H1 (cell line): Measurements from ENCODE around the gene EPB41L1. TPM values are rescaled to one million over a fixed set of nuclear protein-coding genes. Genes with fewer than 3 reads are reported as not detected.
A peak's percentile ranks its signal among the peaks of the same experiment; 100 is the strongest.

Experiments
- CTCF ChIA-PET: fragments of 300-600 bp; sonication (Branson Sonifier 250); formaldehyde crosslinking; loops from one replicate; lab custom pipeline; 2021; ENCODE audit not compliant: partially characterized antibody; lab: Charles Lee
- POLR2A ChIA-PET: fragments of 300-600 bp; sonication (Branson Sonifier 250); formaldehyde crosslinking; loops from one replicate; lab custom pipeline; 2021; ENCODE audit warnings: inconsistent platforms; ENCODE audit not compliant: partially characterized antibody; lab: Charles Lee
- DNase-seq, 2 experiments: peaks; one replicate each; pipeline versions ENCODE4 v3.0.0 to v3.0.0-alpha.2; 2010 to 2022; ENCODE audit warnings: low spot score in 2 of 2, low read depth in 1 of 2, mixed read lengths in 1 of 2
- FAIRE-seq: peaks from 2 replicates; lab custom pipeline; 2011; peaks lifted over from hg19 to GRCh38; lab: Jason Lieb, UNC
- H2AFZ ChIP-seq: 2 replicates; pipeline ENCODE4 v1.8.1; 2012; ENCODE audit warnings: low read length, inconsistent platforms
- H2AK5ac ChIP-seq: 2 replicates; pipeline ENCODE4 v1.6.1; 2013; ENCODE audit warnings: low read depth, low read length
- H2BK120ac ChIP-seq: replicated peaks from 2 replicates; pipeline ENCODE3; 2013; ENCODE audit warnings: low read depth, low read length, inconsistent platforms
- H2BK12ac ChIP-seq: 2 replicates; pipeline ENCODE4 v1.6.1; 2013; ENCODE audit warnings: low read depth, low read length
- H2BK15ac ChIP-seq: 2 replicates; pipeline ENCODE4 v1.6.1; 2013; ENCODE audit warnings: low read length
- H2BK20ac ChIP-seq: 2 replicates; pipeline ENCODE4 v1.6.1; 2013; ENCODE audit warnings: low read length
- H2BK5ac ChIP-seq: 2 replicates; pipeline ENCODE4 v1.6.1; 2013; ENCODE audit warnings: low read depth, low read length
- H3K14ac ChIP-seq: 2 replicates; pipeline ENCODE4 v1.6.1; 2013; ENCODE audit warnings: inconsistent platforms; ENCODE audit not compliant: insufficient read length
- H3K18ac ChIP-seq: 2 replicates; pipeline ENCODE4 v1.6.1; 2013; ENCODE audit warnings: low read length; ENCODE audit errors: extremely low read depth
- H3K23ac ChIP-seq: 2 replicates; pipeline ENCODE4 v1.6.1; 2013; ENCODE audit warnings: inconsistent platforms; ENCODE audit not compliant: insufficient read length
- H3K23me2 ChIP-seq: 2 replicates; pipeline ENCODE4 v1.6.1; 2013; ENCODE audit warnings: low read depth, low read length
- H3K27ac ChIP-seq: 2 replicates; pipeline ENCODE4 v1.6.1; 2011; ENCODE audit warnings: low read depth, low read length, inconsistent platforms
- H3K27me3 ChIP-seq, 4 experiments: replicated peaks in 1 of 4; 1 replicate in 1 of 4; 2 replicates in 3 of 4; pipeline versions ENCODE4 v1.6.1 to v1.8.1; 2011 to 2013; ENCODE audit warnings: low read length in 3 of 4, mild to moderate bottlenecking in 3 of 4, inconsistent platforms in 2 of 4, mixed read lengths in 2 of 4, moderate library complexity in 1 of 4; ENCODE audit not compliant: control insufficient read depth in 3 of 4, insufficient read depth in 3 of 4; ENCODE audit errors: extremely low read depth in 1 of 4
- H3K36me3 ChIP-seq, 4 experiments: 2 replicates each; pipeline versions ENCODE4 v1.6.1 to v1.8.1; 2011 to 2013; ENCODE audit warnings: mild to moderate bottlenecking in 4 of 4, low read length in 3 of 4, moderate library complexity in 2 of 4, control low read depth in 1 of 4, inconsistent platforms in 1 of 4; ENCODE audit not compliant: insufficient read depth in 4 of 4, control insufficient read depth in 2 of 4
- H3K4ac ChIP-seq: replicated peaks from 2 replicates; pipeline ENCODE3; 2013; ENCODE audit warnings: low read length, low read depth, mixed read lengths, inconsistent platforms; ENCODE audit not compliant: insufficient read length
- H3K4me1 ChIP-seq, 4 experiments: replicated peaks in 1 of 4; 1 replicate in 1 of 4; 2 replicates in 3 of 4; pipeline versions ENCODE4 v1.6.1 to v1.8.1; 2011 to 2013; ENCODE audit warnings: low read length in 3 of 4, inconsistent platforms in 2 of 4, mixed read lengths in 1 of 4; ENCODE audit not compliant: insufficient read depth in 4 of 4, control insufficient read depth in 3 of 4
- H3K4me2 ChIP-seq, 2 experiments: 2 replicates each; pipeline versions ENCODE4 v1.6.1 to v1.8.1; 2011 to 2013; ENCODE audit warnings: low read depth in 2 of 2, low read length in 2 of 2, control low read depth in 1 of 2, inconsistent platforms in 1 of 2, mild to moderate bottlenecking in 1 of 2; ENCODE audit not compliant: insufficient read depth in 1 of 2
- H3K4me3 ChIP-seq, 4 experiments: fragments of 200-600, 300-600 bp in 1 of 4; sonication (generic), shearing (Covaris generic), sonication (Bioruptor Twin) in 1 of 4; 2 replicates each; pipeline versions ENCODE4 v1.5.1 to v1.8.1; 2011 to 2016; ENCODE audit warnings: low read length in 4 of 4, low read depth in 3 of 4, control low read depth in 2 of 4, inconsistent platforms in 2 of 4, mild to moderate bottlenecking in 2 of 4, mixed read lengths in 1 of 4, moderate library complexity in 1 of 4; ENCODE audit not compliant: insufficient read depth in 2 of 4; ENCODE audit errors: extremely low read depth in 1 of 4
- H3K56ac ChIP-seq: replicated peaks from 2 replicates; pipeline ENCODE3; 2013; ENCODE audit warnings: low read depth, mild to moderate bottlenecking, mixed read lengths, low read length, inconsistent platforms; ENCODE audit not compliant: insufficient read length
- H3K79me1 ChIP-seq: 2 replicates; pipeline ENCODE4 v1.6.1; 2013; ENCODE audit warnings: low read depth, low read length, control low read depth
- H3K79me2 ChIP-seq, 2 experiments: 2 replicates each; pipeline versions ENCODE4 v1.6.1 to v1.8.1; 2012 to 2013; ENCODE audit warnings: low read length in 2 of 2, mild to moderate bottlenecking in 2 of 2, inconsistent platforms in 1 of 2; ENCODE audit not compliant: insufficient read depth in 2 of 2, control insufficient read depth in 1 of 2
- H3K9ac ChIP-seq, 4 experiments: replicated peaks in 1 of 4; 1 replicate in 1 of 4; 2 replicates in 3 of 4; pipeline versions ENCODE4 v1.6.1 to v1.8.1; 2011 to 2013; ENCODE audit warnings: low read depth in 3 of 4, low read length in 3 of 4, control low read depth in 2 of 4, mild to moderate bottlenecking in 2 of 4, moderate library complexity in 2 of 4, inconsistent platforms in 1 of 4; ENCODE audit errors: extremely low read depth in 1 of 4
- H3K9me3 ChIP-seq, 2 experiments: 2 replicates each; pipeline versions ENCODE4 v1.6.1 to v1.8.1; 2012 to 2013; ENCODE audit warnings: mild to moderate bottlenecking in 2 of 2, moderate library complexity in 2 of 2, control low read depth in 1 of 2, inconsistent platforms in 1 of 2, low read depth in 1 of 2, low read length in 1 of 2, mixed read lengths in 1 of 2; ENCODE audit not compliant: insufficient read depth in 2 of 2
- H4K20me1 ChIP-seq, 2 experiments: replicated peaks in 1 of 2; 2 replicates each; pipeline versions ENCODE3 to v1.8.1; 2011 to 2013; ENCODE audit warnings: inconsistent platforms in 2 of 2, low read length in 2 of 2, mild to moderate bottlenecking in 1 of 2; ENCODE audit not compliant: insufficient read depth in 2 of 2, control insufficient read depth in 1 of 2
- H4K5ac ChIP-seq: 2 replicates; pipeline ENCODE4 v1.6.1; 2013; ENCODE audit warnings: low read length, low read depth, mixed read lengths, inconsistent platforms; ENCODE audit not compliant: insufficient read length
- H4K8ac ChIP-seq: 2 replicates; pipeline ENCODE4 v1.8.0; 2013; ENCODE audit warnings: mild to moderate bottlenecking, moderate library complexity, low read length, inconsistent platforms; ENCODE audit not compliant: insufficient read depth; ENCODE audit errors: extremely low read depth
- H4K91ac ChIP-seq: replicated peaks from 2 replicates; pipeline ENCODE3; 2013; ENCODE audit warnings: low read length, mixed read lengths, inconsistent platforms; ENCODE audit not compliant: insufficient read length
- BACH1 ChIP-seq: IDR thresholded peaks from 2 replicates; pipeline ENCODE4 v1.6.1; 2012; ENCODE audit warnings: low read length, improper control_type of control experiment
- CBX5 ChIP-seq: fragments of 300-800, 300-1000 bp; sonication (generic); IDR thresholded peaks from 2 replicates; pipeline ENCODE4 v1.7.1; 2016; ENCODE audit warnings: antibody characterized with exemption, low read length, low read depth
- CHD1 ChIP-seq: IDR thresholded peaks from 2 replicates; pipeline ENCODE4 v1.6.1; 2012; ENCODE audit warnings: low read depth, low read length, improper control_type of control experiment
- HDAC6 ChIP-seq: IDR thresholded peaks from one replicate; pipeline ENCODE4 v1.7.1; 2012; ENCODE audit warnings: low read depth, mild to moderate bottlenecking, inconsistent platforms, low read length, moderate library complexity
- JUND ChIP-seq: IDR thresholded peaks from 2 replicates; pipeline ENCODE4 v1.6.1; 2011; ENCODE audit warnings: mild to moderate bottlenecking, improper control_type of control experiment, low read length
- KDM4A ChIP-seq: IDR thresholded peaks from one replicate; pipeline ENCODE4 v1.7.1; 2012; ENCODE audit warnings: low read depth, mild to moderate bottlenecking, moderate library complexity, low read length, inconsistent platforms; ENCODE audit not compliant: severe bottlenecking
- SIX5 ChIP-seq: IDR thresholded peaks from 2 replicates; pipeline ENCODE4 v1.6.1; 2011; ENCODE audit warnings: mild to moderate bottlenecking, low read depth, low read length
- SP2 ChIP-seq: IDR thresholded peaks from 2 replicates; pipeline ENCODE4 v1.6.1; 2012; ENCODE audit warnings: mild to moderate bottlenecking, low read length, inconsistent platforms
- SUZ12 ChIP-seq: fragments of 200-600 bp; sonication (generic); IDR thresholded peaks from 2 replicates; pipeline ENCODE4 v1.6.1; 2012; ENCODE audit warnings: mild to moderate bottlenecking, inconsistent platforms, low read length, moderate library complexity, mixed read lengths
- WGBS, 2 experiments: shearing (Covaris generic) in 1 of 2; methylation state at CpG; one replicate each; pipeline versions ENCODE4 v1.1.6 to v1.1.7; 2013 to 2015; ENCODE audit warnings: low lambda C conversion rate in 2 of 2, mixed read lengths in 2 of 2, inconsistent platforms in 1 of 2, low coverage in 1 of 2, missing lambda C conversion rate in 1 of 2; ENCODE audit not compliant: insufficient replicate concordance in 2 of 2, insufficient coverage in 1 of 2, insufficient read length in 1 of 2; ENCODE audit errors: extremely low coverage in 1 of 2, missing lambda C conversion rate in 1 of 2; 5-methylcytosine and 5-hydroxymethylcytosine counted together
- polyA plus RNA-seq, 7 experiments: library from polyadenylated mRNA; depleted of rRNA in 3 of 7; stranded (reverse) in 5 of 7; unstranded in 2 of 7; fragments of >200 nt in 5 of 7; fragments of 200-250 nt in 2 of 7; gene quantifications; 1 replicate in 5 of 7; 2 replicates in 1 of 7; 4 replicates in 1 of 7; pipeline versions ENCODE4 v1.2.1 to v1.2.3, GENCODE V29; 2011 to 2013; ENCODE audit warnings: missing spikeins in 2 of 7, mixed read lengths in 2 of 7
- total RNA-seq: library from RNA; stranded (reverse); fragmentation: NEBNext Ultra II Directional; extraction: Animal tissue kit (Norgen Biotek cat#: 25700); gene quantifications from 2 replicates; pipeline ENCODE4 v1.2.1, GENCODE V29; 2021

The EPB41L1 gene
- total and polyA plus RNA-seq, 2 of the 8 experiments (the other 6 are each of a cell fraction or from before 2014, with no cell fraction given): 14.8 to 36.0 TPM

- Histone ChIP-seq H3K4me2 (peak overlapping the region; percentile 79 to 83), H2AFZ (no peak overlapping the region), H2BK120ac (no peak overlapping the region), H3K79me1 (no peaks in the 10 kb centered on the region; the same call in 1 of the 2 replicates), H3K4ac (no peak overlapping the region), H2BK15ac (no peak overlapping the region), H3K9ac (peak overlapping the region in 1 of 4 experiments; percentile 33; a peak in 1 of 7 replicates), H4K8ac (peak overlapping the region; percentile 51), H3K4me1 (peaks cover 3 to 15% (median 9%) of the 10 kb centered on the region in 4 experiments), H3K23ac (no peak overlapping the region), H2BK5ac (no peak overlapping the region), H3K36me3 (no peaks in the 10 kb centered on the region), H3K56ac (no peak overlapping the region), H3K79me2 (no peaks in the 10 kb centered on the region)
- POLR2A ChIA-PET: interaction anchor here (1.1 kb wide), 1 partner anchor 10 kb away, joined by 3 read pairs; no protein-coding TSS in a partner anchor
- CTCF ChIA-PET: interaction anchor here (0.9 to 1.8 kb wide), 2 partner anchors 12 to 455 kb away, joined by 3 to 4 read pairs; no protein-coding TSS in a partner anchor
- DNase-seq (peak in 1 of 2 experiments; percentile 85), FAIRE-seq (no peak)
- 29% methylated on average over 15 of the region's 43 CpGs; no CpG with 5 or more reads in 1 of the 2 experiments for WGBS, 2 experiments
- no peak for TF ChIP-seq SIX5
- peak; percentile 17; the same call in 1 of the 2 replicates for TF ChIP-seq JUND
- TF ChIP-seq HDAC6: no peak
- no peak for TF ChIP-seq CBX5
- no peak for TF ChIP-seq SP2
- TF ChIP-seq BACH1: peak; percentile 59; the same call in 1 of the 2 replicates
- peak; percentile 32 for TF ChIP-seq KDM4A
- TF ChIP-seq SUZ12: no peak
- no peak for TF ChIP-seq CHD1
- TF ChIP-seq, all 59 proteins: peak for 3
- peak overlapping the region; percentile 35 to 91 (median 48) for H3K4me3 ChIP-seq
- H2BK12ac ChIP-seq: peak overlapping the region; percentile 10; the same call in 1 of the 2 replicates
- peaks cover 6% of the 10 kb centered on the region; the same call in 1 of the 2 replicates for H3K23me2 ChIP-seq
- H4K91ac ChIP-seq: no peak overlapping the region
- no peak overlapping the region for H3K18ac ChIP-seq
- no peak overlapping the region for H3K27ac ChIP-seq
- no peak overlapping the region for H2BK20ac ChIP-seq
- no peaks in the 10 kb centered on the region for H3K9me3 ChIP-seq
- H3K14ac ChIP-seq: no peak overlapping the region
- 0 out of 2 replicates have a peak overlapping the region, but pooled peaks have one; percentile 32 for H2AK5ac ChIP-seq
- peaks cover 4 to 8% of the 10 kb centered on the region in 2 experiments for H4K20me1 ChIP-seq
- no peak overlapping the region for H4K5ac ChIP-seq
- peaks cover 0 to 4% (median under 1%) of the 10 kb centered on the region in 4 experiments; a peak in 3 of 7 replicates for H3K27me3 ChIP-seq
These were observed 522 bp upstream of the EPB41L1 start for GRCh38 chr20:36153736-36154699.
